ENCODE data around the gene SPRED3. TPM values are rescaled to one million over a fixed set of nuclear protein-coding genes. Genes with fewer than 3 reads are reported as not detected.

Gene SPRED3
- total RNA-seq, 4 donors from 2014 or later, result 0.22 to 1.1 TPM; not detected in 2

- TF ChIP-seq CTCF (IDR thresholded peaks at IDR 0.05; ENCODE audit: low read depth), result no peak
Measured at GRCh38 chr19:38429055-38429810, 40.7 kb downstream of the SPRED3 start.

GRCh38 chr19:38429811-38430156 lies 41.3 kb downstream of the SPRED3 start:
- no peak for TF ChIP-seq CTCF (IDR thresholded peaks at IDR 0.05; ENCODE audit: low read depth)

GRCh38 chr19:38430931-38431330 lies 42.4 kb downstream of the SPRED3 start:
- TF ChIP-seq CTCF (IDR thresholded peaks at IDR 0.05; ENCODE audit: low read depth), result no peak

GRCh38 chr19:38433268-38433733 lies 44.8 kb downstream of the SPRED3 start, which contains the start of gene RYR1:
TSS of gene RYR1 (plus strand) at chr19:38433691. CDS start at chr19:38433830, 139 bp downstream.
- no peak for TF ChIP-seq CTCF (IDR thresholded peaks at IDR 0.05; ENCODE audit: low read depth)

GRCh38 chr19:38434549-38435051 lies 46.1 kb downstream of the SPRED3 start:
- no peak for TF ChIP-seq CTCF (IDR thresholded peaks at IDR 0.05; ENCODE audit: low read depth)

- TF ChIP-seq CTCF (IDR thresholded peaks at IDR 0.05; ENCODE audit: low read depth), result no peak
Measured at GRCh38 chr19:38437295-38437694, 48.8 kb downstream of the SPRED3 start.

- no peak for TF ChIP-seq CTCF (IDR thresholded peaks at IDR 0.05; ENCODE audit: low read depth)
Measured at GRCh38 chr19:38437917-38438316, 49.4 kb downstream of the SPRED3 start.

All from subcutaneous adipose tissue (tissue), 4 donors.